Loucy (cell line): ENCODE data around the gene CLCN2.

ENCODE experiments used
- H2AFZ ChIP-seq: fragments of 200-600 bp; sonication (generic); 2 replicates; pipeline ENCODE4 v1.6.0; 2016; ENCODE audit warnings: antibody characterized with exemption, mild to moderate bottlenecking, low read length, moderate library complexity
- H3F3A ChIP-seq: fragments of 200-600 bp; 2 replicates; pipeline ENCODE4 v1.6.0; 2016; ENCODE audit warnings: antibody characterized with exemption, low read depth, mild to moderate bottlenecking
- H3K27me3 ChIP-seq: fragments of 200-600 bp; sonication (generic); 2 replicates; pipeline ENCODE4 v1.6.1; 2014; ENCODE audit warnings: low read length, mild to moderate bottlenecking; ENCODE audit not compliant: insufficient read depth, poor library complexity, severe bottlenecking
- H3K36me3 ChIP-seq: fragments of 200-600 bp; sonication (generic); 2 replicates; pipeline ENCODE4 v1.6.1; 2016; ENCODE audit warnings: low read length; ENCODE audit not compliant: insufficient read depth
- H3K4me1 ChIP-seq: fragments of 200-600 bp; sonication (generic); 2 replicates; pipeline ENCODE4 v1.5.1; 2014; ENCODE audit warnings: low read length, mild to moderate bottlenecking; ENCODE audit not compliant: insufficient read depth, poor library complexity, severe bottlenecking
- H3K4me2 ChIP-seq: fragments of 200-600 bp; sonication (generic); 2 replicates; pipeline ENCODE4 v1.6.0; 2014; ENCODE audit warnings: antibody characterized with exemption, low read length, low read depth, mild to moderate bottlenecking; ENCODE audit not compliant: poor library complexity, severe bottlenecking
- H3K4me3 ChIP-seq: fragments of 200-600 bp; sonication (generic); 2 replicates; pipeline ENCODE4 v1.5.1; 2014; ENCODE audit warnings: low read length, mild to moderate bottlenecking, mixed read lengths; ENCODE audit not compliant: poor library complexity, severe bottlenecking
- H3K79me2 ChIP-seq: fragments of 200-600 bp; sonication (generic); 2 replicates; pipeline ENCODE4 v1.6.1; 2014; ENCODE audit warnings: low read length; ENCODE audit not compliant: insufficient read depth
- H3K9ac ChIP-seq: fragments of 200-600 bp; sonication (generic); 2 replicates; pipeline ENCODE4 v1.6.0; 2014; ENCODE audit warnings: mild to moderate bottlenecking, low read depth, low read length, moderate library complexity; ENCODE audit not compliant: poor library complexity, severe bottlenecking
- H3K9me2 ChIP-seq: fragments of 200-600 bp; sonication (generic); replicated peaks from 2 replicates; pipeline ENCODE4 v1.6.1; 2016; ENCODE audit warnings: low read depth, low read length, mixed read lengths
- H3K9me3 ChIP-seq: fragments of 200-600 bp; sonication (generic); 2 replicates; pipeline ENCODE4 v1.6.1; 2014; ENCODE audit warnings: mild to moderate bottlenecking, antibody characterized with exemption, low read length, low read depth; ENCODE audit not compliant: insufficient read depth
- H4K20me1 ChIP-seq: fragments of 200-600 bp; sonication (generic); 2 replicates; pipeline ENCODE4 v1.6.0; 2014; ENCODE audit warnings: antibody characterized with exemption, low read length, mild to moderate bottlenecking; ENCODE audit not compliant: insufficient read depth, poor library complexity, severe bottlenecking
- CTCF ChIP-seq: fragments of 200-600 bp; sonication (generic); conservative IDR thresholded peaks from 2 replicates; pipeline ENCODE4 v1.5.1; 2014; ENCODE audit warnings: mild to moderate bottlenecking, antibody characterized with exemption, low read length
- EZH2phosphoT487 ChIP-seq: fragments of 200-600 bp; IDR thresholded peaks from 2 replicates; pipeline ENCODE4 v1.6.1; 2018; ENCODE audit warnings: antibody characterized with exemption, mild to moderate bottlenecking, moderate library complexity, borderline replicate concordance

The CLCN2 gene

GRCh38 chr3:184372296-184372821 lies 11.0 kb upstream of the CLCN2 start:
- peaks cover 3% of the 10 kb centered on the region for H3K4me1 ChIP-seq
- H3K9me3 ChIP-seq = no peaks in the 10 kb centered on the region
- no peaks in the 10 kb centered on the region for H3K9me2 ChIP-seq
- H2AFZ ChIP-seq = no peak overlapping the region
- no peak overlapping the region for H3K4me3 ChIP-seq
- peaks cover 12% of the 10 kb centered on the region; the same call in 1 of the 2 replicates for H3K36me3 ChIP-seq
- H3F3A ChIP-seq = no peaks in the 10 kb centered on the region
- TF ChIP-seq EZH2phosphoT487 = no peak
- no peak for TF ChIP-seq CTCF
- H3K4me2 ChIP-seq = no peak overlapping the region
- H4K20me1 ChIP-seq = no peaks in the 10 kb centered on the region
- H3K9ac ChIP-seq = no peak overlapping the region
- H3K79me2 ChIP-seq = no peaks in the 10 kb centered on the region
- H3K27me3 ChIP-seq = no peaks in the 10 kb centered on the region

- Histone ChIP-seq H3K4me3 (no peak overlapping the region), H3K79me2 (no peaks in the 10 kb centered on the region), H3K9ac (no peak overlapping the region), H4K20me1 (no peaks in the 10 kb centered on the region), H3K4me1 (peaks cover 4% of the 10 kb centered on the region), H3K36me3 (peaks cover 16% of the 10 kb centered on the region; the same call in 1 of the 2 replicates), H3K27me3 (no peaks in the 10 kb centered on the region), H3F3A (no peaks in the 10 kb centered on the region), H2AFZ (no peak overlapping the region), H3K9me3 (no peaks in the 10 kb centered on the region), H3K4me2 (no peak overlapping the region), H3K9me2 (no peaks in the 10 kb centered on the region)
- TF ChIP-seq CTCF = peak; percentile 89
- no peak for TF ChIP-seq EZH2phosphoT487
Observed at GRCh38 chr3:184371570-184372018, 10.2 kb upstream of the CLCN2 start.

GRCh38 chr3:184368586-184369183 lies 7.3 kb upstream of the CLCN2 start:
- TF ChIP-seq EZH2phosphoT487 (no peak), CTCF (no peak)
- H3K9ac ChIP-seq = no peak overlapping the region
- H3K9me2 ChIP-seq = no peaks in the 10 kb centered on the region
- no peaks in the 10 kb centered on the region for H3F3A ChIP-seq
- H3K36me3 ChIP-seq = peaks cover 17% of the 10 kb centered on the region; the same call in 1 of the 2 replicates
- no peaks in the 10 kb centered on the region for H3K27me3 ChIP-seq
- no peaks in the 10 kb centered on the region for H3K9me3 ChIP-seq
- peaks cover 19% of the 10 kb centered on the region for H3K4me1 ChIP-seq
- H3K79me2 ChIP-seq = peaks cover 24% of the 10 kb centered on the region
- H3K4me2 ChIP-seq = no peak overlapping the region
- peaks cover 15% of the 10 kb centered on the region for H4K20me1 ChIP-seq
- H3K4me3 ChIP-seq = no peak overlapping the region
- no peak overlapping the region for H2AFZ ChIP-seq
